Mesendoderm (in vitro differentiated cells): ENCODE measurements around the gene KRTAP21-1.

Experiments used
- DNase-seq: peaks from one replicate; pipeline ENCODE4 v3.0.0; 2013
- H2AK5ac ChIP-seq: 2 replicates; pipeline ENCODE4 v1.6.1; 2013; ENCODE audit warnings: low read length, inconsistent platforms
- H2BK120ac ChIP-seq: 2 replicates; pipeline ENCODE4 v1.6.1; 2013; ENCODE audit warnings: low read depth, mild to moderate bottlenecking, low read length, moderate library complexity, mixed read lengths
- H2BK15ac ChIP-seq: replicated peaks from 2 replicates; pipeline ENCODE4 v1.6.1; 2013; ENCODE audit warnings: low read depth, mild to moderate bottlenecking, moderate library complexity
- H2BK5ac ChIP-seq: 2 replicates; pipeline ENCODE4 v1.6.1; 2013; ENCODE audit warnings: low read length, inconsistent platforms
- H3K18ac ChIP-seq: 2 replicates; pipeline ENCODE4 v1.6.1; 2013; ENCODE audit warnings: mild to moderate bottlenecking, low read length, mixed read lengths
- H3K23ac ChIP-seq: one replicate; pipeline ENCODE4 v1.6.1; 2013; ENCODE audit warnings: low read length
- H3K27ac ChIP-seq: 2 replicates; pipeline ENCODE4 v1.5.1; 2013; ENCODE audit warnings: low read depth, mild to moderate bottlenecking, inconsistent platforms, low read length, moderate library complexity
- H3K27me3 ChIP-seq: 2 replicates; pipeline ENCODE4 v1.6.1; 2013; ENCODE audit warnings: low read length, control low read depth, mild to moderate bottlenecking, inconsistent platforms; ENCODE audit not compliant: insufficient read depth, poor library complexity
- H3K36me3 ChIP-seq: 2 replicates; pipeline ENCODE4 v1.6.1; 2013; ENCODE audit warnings: low read length, inconsistent platforms; ENCODE audit not compliant: control insufficient read depth, insufficient read depth
- H3K4ac ChIP-seq: one replicate; pipeline ENCODE4 v1.6.1; 2013; ENCODE audit warnings: low read depth, mild to moderate bottlenecking, low read length, moderate library complexity
- H3K4me1 ChIP-seq: 2 replicates; pipeline ENCODE4 v1.6.1; 2013; ENCODE audit warnings: low read depth, low read length, inconsistent platforms; ENCODE audit not compliant: control insufficient read depth
- H3K4me2 ChIP-seq: 2 replicates; pipeline ENCODE4 v1.6.1; 2013; ENCODE audit warnings: low read length
- H3K4me3 ChIP-seq: 2 replicates; pipeline ENCODE4 v1.5.1; 2013; ENCODE audit warnings: mild to moderate bottlenecking, low read length
- H3K56ac ChIP-seq: one replicate; pipeline ENCODE4 v1.6.1; 2013; ENCODE audit warnings: low read length
- H3K79me1 ChIP-seq: 2 replicates; pipeline ENCODE4 v1.6.1; 2013; ENCODE audit warnings: low read length, inconsistent platforms
- H3K79me2 ChIP-seq: 2 replicates; pipeline ENCODE4 v1.6.1; 2013; ENCODE audit warnings: mild to moderate bottlenecking, low read length; ENCODE audit not compliant: control insufficient read depth, insufficient read depth
- H3K9ac ChIP-seq: 2 replicates; pipeline ENCODE4 v1.6.1; 2013; ENCODE audit warnings: low read length, inconsistent platforms
- H4K5ac ChIP-seq: one replicate; pipeline ENCODE4 v1.6.1; 2013; ENCODE audit warnings: low read length
- H4K8ac ChIP-seq: one replicate; pipeline ENCODE4 v1.6.1; 2013; ENCODE audit warnings: low read depth, mild to moderate bottlenecking, control low read depth, low read length, moderate library complexity
- WGBS: extraction: QIAGEN DNeasy Blood & Tissue Kit; methylation state at CpG from one replicate; pipeline ENCODE4 v1.1.7; 2013; ENCODE audit warnings: low lambda C conversion rate, missing lambda C conversion rate; ENCODE audit not compliant: insufficient coverage; ENCODE audit errors: extremely low coverage; 5-methylcytosine and 5-hydroxymethylcytosine counted together

The KRTAP21-1 gene

DNA sequence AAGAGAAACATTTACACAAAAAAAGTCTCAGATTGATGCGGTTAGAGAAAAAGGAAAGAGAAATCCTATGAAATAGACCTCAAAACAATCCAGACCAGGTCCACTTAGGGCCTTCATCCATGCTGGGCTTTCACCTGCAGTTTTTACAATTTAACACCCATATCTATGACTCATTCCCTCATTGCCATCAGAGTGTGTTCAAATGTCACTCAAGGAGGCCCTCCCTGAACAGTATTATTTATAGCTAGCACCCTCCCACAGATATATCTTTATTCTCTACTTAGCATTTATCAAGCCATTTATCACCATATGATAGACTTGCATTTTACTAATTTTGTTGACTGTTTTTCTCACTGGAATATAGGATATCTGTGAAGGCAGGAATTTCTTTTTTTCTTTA is 35.8 kb downstream of the KRTAP21-1 start:
- no peak overlapping the region for H2AK5ac ChIP-seq
- H2BK5ac ChIP-seq, result no peak overlapping the region
- no peak overlapping the region for H3K4ac ChIP-seq
- H4K8ac ChIP-seq, result no peak overlapping the region
- DNase-seq, result no peak
- H3K56ac ChIP-seq, result no peak overlapping the region
- no peak overlapping the region for H3K18ac ChIP-seq
- no peak overlapping the region for H2BK120ac ChIP-seq
- no peaks in the 10 kb centered on the region for H3K79me1 ChIP-seq
- no peaks in the 10 kb centered on the region for H3K27me3 ChIP-seq
- no CpG with 5 or more reads among the region's 1 CpG for WGBS
- no peak overlapping the region for H4K5ac ChIP-seq
- H3K4me1 ChIP-seq, result no peaks in the 10 kb centered on the region
- no peak overlapping the region for H2BK15ac ChIP-seq
- H3K36me3 ChIP-seq, result no peaks in the 10 kb centered on the region
- no peak overlapping the region for H3K4me2 ChIP-seq
- H3K79me2 ChIP-seq, result no peaks in the 10 kb centered on the region
- no peak overlapping the region for H3K23ac ChIP-seq
- H3K27ac ChIP-seq, result no peak overlapping the region
- H3K9ac ChIP-seq, result no peak overlapping the region
- H3K4me3 ChIP-seq, result no peak overlapping the region

DNA sequence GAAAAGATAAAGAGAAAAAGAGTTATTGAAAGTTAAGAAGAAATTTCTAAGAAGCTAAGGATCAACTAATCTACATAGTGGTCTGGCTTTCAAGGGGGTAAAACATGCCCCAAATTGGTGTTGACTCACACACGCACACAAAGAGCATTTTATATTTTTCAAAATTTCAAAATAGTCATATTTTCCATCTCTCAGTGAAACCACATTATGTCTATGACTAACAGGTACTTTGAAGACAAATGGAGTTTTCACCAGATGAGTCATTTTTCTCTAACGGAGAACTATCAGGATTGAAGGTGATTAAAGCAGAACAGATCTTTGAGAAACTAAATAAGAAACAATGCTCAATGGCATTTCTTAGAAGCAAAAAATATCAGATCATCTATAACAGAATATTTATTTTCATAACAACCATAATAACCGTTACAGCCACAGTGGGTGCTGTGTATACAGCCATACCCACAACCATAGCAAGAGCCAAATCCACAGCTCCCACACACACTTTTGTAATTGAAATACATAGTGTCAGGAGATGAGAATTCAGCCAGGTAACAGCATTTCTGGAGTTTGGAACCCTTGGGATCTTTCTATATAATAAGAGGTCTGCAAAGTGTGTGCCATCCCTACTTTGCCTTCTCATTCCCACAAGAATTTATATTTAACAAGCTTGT is 36.9 kb downstream of the KRTAP21-1 start, which contains the start of gene KRTAP21-3:
Gene KRTAP21-3, minus strand, starts transcription at position 539 of the 671 bp plus-strand sequence. Its CDS starts 18 bp downstream, at position 521.
- Histone ChIP-seq H3K4ac (no peak within 1 kb of the TSS), H3K27ac (no peak within 1 kb of the TSS)

DNA sequence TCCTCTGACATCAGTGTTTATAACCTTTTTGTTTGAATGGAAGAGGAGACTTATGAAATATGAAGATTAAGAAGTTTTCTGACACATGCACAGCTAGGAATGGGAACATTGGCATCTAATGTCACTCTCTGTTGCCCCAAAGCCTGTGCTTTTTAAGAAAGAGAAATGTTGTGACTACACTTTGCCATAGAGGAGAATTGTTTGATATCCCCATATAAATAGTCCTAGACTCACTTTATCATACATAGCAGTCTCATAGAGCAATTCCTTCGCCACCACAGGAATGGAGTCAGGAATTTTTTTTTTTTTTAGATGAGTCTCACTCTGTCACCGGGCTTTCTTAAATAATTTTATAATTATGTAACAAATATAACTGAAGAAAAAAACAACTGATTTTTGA is 38.1 kb downstream of the KRTAP21-1 start:
- no peaks in the 10 kb centered on the region for H3K36me3 ChIP-seq
- DNase-seq, result no peak
- no CpG with 5 or more reads among the region's 2 CpGs for WGBS
- H3K27ac ChIP-seq, result no peak overlapping the region
- no peak overlapping the region for H3K9ac ChIP-seq
- no peak overlapping the region for H2AK5ac ChIP-seq
- H3K27me3 ChIP-seq, result no peaks in the 10 kb centered on the region
- no peak overlapping the region for H3K18ac ChIP-seq
- H3K79me1 ChIP-seq, result no peaks in the 10 kb centered on the region
- H3K4ac ChIP-seq, result no peak overlapping the region
- no peaks in the 10 kb centered on the region for H3K4me1 ChIP-seq
- no peak overlapping the region for H2BK5ac ChIP-seq
- H3K56ac ChIP-seq, result no peak overlapping the region
- no peak overlapping the region for H3K4me3 ChIP-seq
- no peak overlapping the region for H4K8ac ChIP-seq
- no peak overlapping the region for H2BK120ac ChIP-seq
- H3K79me2 ChIP-seq, result no peaks in the 10 kb centered on the region
- H2BK15ac ChIP-seq, result no peak overlapping the region
- no peak overlapping the region for H3K23ac ChIP-seq
- H4K5ac ChIP-seq, result no peak overlapping the region
- H3K4me2 ChIP-seq, result no peak overlapping the region

More for the DNA sequence above, 36.9 kb downstream of the KRTAP21-1 start, which contains the start of gene KRTAP21-3:
- Histone ChIP-seq H3K79me1 (no peaks in the 10 kb centered on the region), H3K9ac (no peak within 1 kb of the TSS), H3K27me3 (no peaks in the 10 kb centered on the region), H4K5ac (no peak within 1 kb of the TSS), H3K36me3 (no peaks in the 10 kb centered on the region), H3K79me2 (no peaks in the 10 kb centered on the region), H4K8ac (no peak within 1 kb of the TSS), H3K23ac (no peak within 1 kb of the TSS), H2BK120ac (no peak within 1 kb of the TSS), H3K4me3 (no peak within 1 kb of the TSS), H3K4me2 (no peak within 1 kb of the TSS), H2BK5ac (no peak within 1 kb of the TSS), H3K4me1 (no peaks in the 10 kb centered on the region), H3K18ac (no peak within 1 kb of the TSS), H2AK5ac (no peak within 1 kb of the TSS), H2BK15ac (no peak within 1 kb of the TSS), H3K56ac (no peak within 1 kb of the TSS)
- no CpG with 5 or more reads among the region's 3 CpGs for WGBS
- no peak for DNase-seq

DNA sequence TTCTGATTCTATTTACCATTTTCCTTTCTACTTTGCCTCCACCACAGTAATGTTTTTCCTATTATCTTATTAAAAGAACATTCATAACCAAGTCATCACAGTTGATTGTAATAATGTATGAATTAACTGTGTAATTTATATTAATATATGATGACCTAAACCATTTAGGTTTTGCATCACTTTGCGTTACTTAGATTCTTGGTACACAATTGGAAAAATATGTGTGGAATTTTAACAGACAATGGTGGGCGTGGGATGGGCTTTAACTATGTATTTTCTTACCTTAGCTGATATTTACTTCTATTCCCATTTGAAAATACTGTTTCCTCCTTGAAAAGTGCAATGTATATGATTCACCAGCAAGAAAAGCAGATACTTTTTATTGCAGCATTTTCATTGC is 40.3 kb downstream of the KRTAP21-1 start:
- WGBS, result no CpG with 5 or more reads among the region's 2 CpGs

DNA sequence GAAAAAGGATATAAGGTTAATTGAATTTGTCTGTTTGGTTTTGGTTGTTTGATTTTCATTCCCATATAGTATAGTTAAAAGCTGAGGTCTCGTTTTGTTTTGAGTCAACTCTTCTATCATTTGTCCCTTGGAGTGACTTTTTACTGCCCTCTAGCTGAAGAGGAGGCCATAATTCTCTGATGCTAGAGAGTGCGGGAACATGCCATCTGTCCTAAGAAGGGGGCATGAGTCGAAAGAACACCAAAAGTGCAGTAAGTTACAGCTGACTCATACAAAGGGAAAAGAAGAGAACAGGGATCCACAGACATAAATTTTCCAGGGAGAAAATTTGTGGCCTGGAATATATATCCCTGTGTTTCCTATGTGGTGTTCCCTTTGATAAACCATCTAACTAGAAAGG is 40.8 kb downstream of the KRTAP21-1 start:
- no peaks in the 10 kb centered on the region for H3K4me1 ChIP-seq
- H3K4ac ChIP-seq, result no peak overlapping the region
- no peak overlapping the region for H3K56ac ChIP-seq
- no peak for DNase-seq
- H2BK5ac ChIP-seq, result no peak overlapping the region
- H3K36me3 ChIP-seq, result no peaks in the 10 kb centered on the region
- H3K4me3 ChIP-seq, result no peak overlapping the region
- no CpG with 5 or more reads among the region's 3 CpGs for WGBS
- no peaks in the 10 kb centered on the region for H3K79me2 ChIP-seq
- no peak overlapping the region for H3K23ac ChIP-seq
- H2AK5ac ChIP-seq, result no peak overlapping the region
- no peak overlapping the region for H3K27ac ChIP-seq
- no peak overlapping the region for H2BK120ac ChIP-seq
- H3K4me2 ChIP-seq, result no peak overlapping the region
- H4K8ac ChIP-seq, result no peak overlapping the region
- no peak overlapping the region for H3K18ac ChIP-seq
- H3K27me3 ChIP-seq, result no peaks in the 10 kb centered on the region
- no peak overlapping the region for H3K9ac ChIP-seq
- no peaks in the 10 kb centered on the region for H3K79me1 ChIP-seq
- no peak overlapping the region for H4K5ac ChIP-seq
- H2BK15ac ChIP-seq, result no peak overlapping the region

More for the DNA sequence above, 40.3 kb downstream of the KRTAP21-1 start:
- Histone ChIP-seq H3K56ac (no peak overlapping the region), H3K4me2 (no peak overlapping the region), H3K79me1 (no peaks in the 10 kb centered on the region), H2AK5ac (no peak overlapping the region), H3K4ac (no peak overlapping the region), H3K4me3 (no peak overlapping the region), H3K27ac (no peak overlapping the region), H3K23ac (no peak overlapping the region), H2BK5ac (no peak overlapping the region), H2BK120ac (no peak overlapping the region), H3K9ac (no peak overlapping the region), H3K18ac (no peak overlapping the region), H3K27me3 (no peaks in the 10 kb centered on the region), H3K36me3 (no peaks in the 10 kb centered on the region), H4K8ac (no peak overlapping the region), H3K79me2 (no peaks in the 10 kb centered on the region), H3K4me1 (no peaks in the 10 kb centered on the region), H4K5ac (no peak overlapping the region), H2BK15ac (no peak overlapping the region)
- no peak for DNase-seq

DNA sequence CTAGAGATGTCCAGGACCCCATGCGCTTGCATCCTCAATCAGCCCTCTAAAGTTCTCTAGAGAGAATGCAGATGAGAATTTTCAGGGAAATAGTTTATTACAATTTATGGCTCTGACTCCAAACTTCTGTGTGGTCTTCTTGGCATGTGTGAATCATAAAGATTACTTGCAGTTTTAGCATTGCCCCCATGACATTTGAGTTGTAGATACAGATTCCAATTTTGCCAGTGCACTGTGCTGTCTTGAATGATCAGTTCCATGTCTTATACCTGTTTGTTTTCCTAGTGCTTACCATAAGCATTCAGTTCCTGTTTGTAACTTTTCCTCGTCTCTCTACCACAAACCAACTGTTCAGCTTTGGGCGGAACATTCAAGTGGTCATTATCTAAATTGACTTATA is 41.5 kb downstream of the KRTAP21-1 start:
- H4K8ac ChIP-seq, result no peak overlapping the region
- H3K4me1 ChIP-seq, result no peaks in the 10 kb centered on the region
- no peak overlapping the region for H2BK120ac ChIP-seq
- no peak overlapping the region for H2BK15ac ChIP-seq
- H3K56ac ChIP-seq, result no peak overlapping the region
- WGBS, result no CpG with 5 or more reads among the region's 3 CpGs
- DNase-seq, result no peak
- no peaks in the 10 kb centered on the region for H3K79me1 ChIP-seq
- H3K36me3 ChIP-seq, result no peaks in the 10 kb centered on the region
- H3K27me3 ChIP-seq, result no peaks in the 10 kb centered on the region
- no peak overlapping the region for H4K5ac ChIP-seq
- no peak overlapping the region for H2BK5ac ChIP-seq
- no peak overlapping the region for H3K23ac ChIP-seq
- no peak overlapping the region for H3K4me2 ChIP-seq
- no peak overlapping the region for H3K27ac ChIP-seq
- no peak overlapping the region for H2AK5ac ChIP-seq
- no peak overlapping the region for H3K18ac ChIP-seq
- no peak overlapping the region for H3K9ac ChIP-seq
- H3K4me3 ChIP-seq, result no peak overlapping the region
- no peaks in the 10 kb centered on the region for H3K79me2 ChIP-seq
- H3K4ac ChIP-seq, result no peak overlapping the region
